GM18868 (cell line): ENCODE measurements around the gene METTL14.

Experiments
- ATAC-seq: cut with Tn5 transposase; IDR thresholded peaks from one replicate; pipeline ENCODE4 v1.9.1; 2021; ENCODE audit warnings: mild to moderate bottlenecking, moderate library complexity; ENCODE audit not compliant: unreplicated experiment

Gene METTL14

DNA sequence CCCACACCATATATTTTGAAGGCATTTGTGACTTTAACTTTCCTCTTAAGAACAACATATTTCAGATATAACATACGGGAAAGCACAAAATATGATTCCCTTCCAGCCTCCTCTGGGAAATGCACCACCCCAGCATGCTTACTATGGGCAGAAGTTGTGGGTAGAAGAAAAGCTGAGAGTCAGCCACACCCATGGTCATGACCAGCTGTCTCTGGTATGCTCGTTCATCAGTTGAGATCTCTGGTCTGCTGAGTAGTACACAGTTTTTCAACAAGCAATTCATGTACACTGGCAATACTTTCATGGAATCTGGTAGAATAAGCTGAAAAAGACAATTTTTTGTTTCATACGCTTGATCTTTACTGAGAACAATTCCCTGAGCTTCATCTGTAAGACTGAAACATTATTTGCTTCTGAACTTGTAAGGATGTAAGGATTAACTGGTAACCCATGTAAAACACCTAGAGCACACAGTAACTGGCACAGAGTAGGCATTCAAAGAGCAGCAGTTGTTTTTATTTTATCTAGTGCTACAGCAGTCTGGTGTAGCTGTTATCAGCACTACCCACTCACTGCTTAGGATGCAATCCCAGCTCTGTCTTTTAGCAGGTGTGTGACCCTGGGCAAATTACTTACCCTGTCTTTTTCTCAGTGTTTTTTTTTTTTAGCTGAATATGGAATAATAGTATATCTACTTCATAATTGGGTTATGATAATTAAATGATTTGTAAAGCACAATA is 47.6 kb downstream of the METTL14 start:
- ATAC-seq: no peak

DNA sequence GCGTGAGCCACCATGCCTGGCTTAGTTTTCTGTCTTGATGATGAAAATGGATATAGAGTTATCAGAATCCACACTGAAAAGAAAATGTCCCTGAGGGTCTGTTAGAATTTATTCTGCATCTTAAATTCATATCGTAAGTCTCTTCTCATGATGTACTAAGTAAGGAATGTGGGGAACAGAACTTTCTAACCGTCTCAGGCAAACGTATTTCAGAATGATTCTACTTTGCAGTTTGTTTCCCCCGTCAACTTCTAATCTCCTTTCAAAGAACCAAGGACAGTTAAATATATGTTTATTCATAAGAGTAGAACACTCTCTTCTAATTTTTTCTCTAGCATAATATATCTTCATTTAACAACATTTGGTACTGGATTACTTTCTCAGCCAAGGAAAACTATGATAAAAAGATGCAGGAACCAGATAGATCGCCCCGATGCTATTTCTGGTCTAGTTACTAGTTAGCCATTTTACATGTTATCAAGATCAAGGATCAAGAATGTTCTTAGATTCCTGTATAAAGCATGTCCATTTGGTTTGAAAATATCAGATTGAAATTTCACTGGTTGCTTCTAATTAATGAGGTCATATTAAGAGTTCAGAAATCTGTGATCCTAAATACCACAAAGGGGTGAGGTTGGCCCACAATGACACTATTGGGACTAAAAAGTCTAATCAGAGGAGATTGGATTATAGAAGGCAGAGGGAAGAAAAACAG is 49.5 kb downstream of the METTL14 start:
- no peak for ATAC-seq

DNA sequence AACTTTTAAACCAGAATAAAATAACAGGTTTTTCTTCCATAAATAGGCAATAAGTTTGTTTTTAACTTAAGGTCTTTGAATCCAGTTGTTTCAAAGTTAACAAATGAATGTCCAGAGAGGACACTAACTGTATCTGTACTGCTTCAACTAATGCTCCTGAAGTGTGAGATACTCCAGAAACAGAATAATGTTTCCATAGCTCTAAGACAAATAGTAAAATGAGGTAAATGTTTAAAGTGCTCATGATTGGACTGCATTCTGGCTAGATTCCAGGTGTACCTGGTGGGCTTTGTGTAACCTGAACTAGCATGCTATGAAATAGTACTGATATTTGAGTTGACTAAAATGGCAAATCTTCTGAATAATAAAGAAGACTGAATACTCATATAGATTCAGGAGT is 51.7 kb downstream of the METTL14 start:
- no peak for ATAC-seq

DNA sequence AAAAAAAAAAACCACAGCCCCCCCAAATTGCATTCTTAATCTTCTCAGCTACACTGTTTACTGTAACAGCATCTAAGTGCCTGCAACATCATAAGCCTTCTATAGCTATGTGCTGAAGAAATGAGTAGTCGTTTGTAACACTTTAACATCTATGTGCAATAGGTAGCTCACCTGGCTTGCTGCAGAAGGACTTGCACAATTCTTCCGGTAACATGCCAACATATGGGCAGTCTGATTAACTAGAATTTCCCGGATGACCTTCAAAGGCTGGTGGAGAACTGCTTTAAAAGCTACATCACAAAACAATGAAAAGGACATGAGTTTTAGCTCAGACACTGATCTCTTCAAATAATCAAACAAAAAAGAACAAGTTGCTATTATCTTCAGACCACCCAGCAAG is 52.9 kb downstream of the METTL14 start:
- ATAC-seq: no peak

DNA sequence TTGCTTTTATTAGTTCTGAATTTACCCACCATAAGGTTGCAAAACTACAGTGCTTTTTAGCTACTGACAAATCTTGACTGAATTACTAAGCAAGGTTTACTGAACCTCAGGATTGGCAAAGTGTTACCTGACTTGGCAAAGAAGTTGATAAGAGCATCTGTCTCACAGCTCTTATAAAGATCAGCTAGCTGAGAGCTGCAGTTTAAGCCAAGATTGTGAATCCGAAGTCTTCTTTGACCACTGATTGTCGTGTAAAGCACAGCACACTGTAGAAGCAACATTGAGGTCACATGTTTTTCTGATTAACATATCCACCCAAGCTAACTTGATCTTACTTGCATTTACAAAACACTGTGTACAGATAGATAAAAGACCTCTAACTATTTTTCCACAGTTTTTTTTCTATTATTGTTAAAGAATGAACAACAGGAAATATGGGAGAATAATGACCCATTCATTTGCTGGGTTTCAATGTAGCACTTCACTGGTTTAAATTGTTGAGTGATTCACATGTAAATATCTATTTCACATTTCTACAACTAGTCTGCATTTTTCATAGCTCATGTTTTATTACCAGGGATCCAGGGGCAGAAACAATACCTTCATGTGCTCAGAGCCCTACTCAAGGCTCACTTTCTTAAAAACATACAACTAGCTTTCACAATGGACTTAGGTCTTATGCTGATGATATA is 54.0 kb downstream of the METTL14 start:
- ATAC-seq: no peak

DNA sequence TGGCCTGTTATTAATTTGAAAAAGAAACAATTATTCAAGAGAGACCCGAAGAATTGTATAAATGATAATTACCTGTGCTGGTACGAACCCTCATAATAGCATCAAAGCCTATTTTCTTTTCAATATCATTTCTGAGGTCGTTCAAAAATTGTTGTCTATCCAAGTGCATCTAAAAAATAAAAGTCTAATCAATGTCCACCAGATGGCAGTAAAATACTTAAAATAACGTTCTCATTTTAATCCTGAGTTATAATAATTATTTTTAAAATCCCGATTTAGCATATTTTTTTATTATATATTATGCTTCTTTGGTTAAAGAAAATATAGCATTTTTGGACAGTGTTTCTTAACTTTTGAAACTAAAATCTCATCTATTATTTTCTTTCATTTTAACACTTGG is 55.7 kb downstream of the METTL14 start:
- ATAC-seq: no peak

DNA sequence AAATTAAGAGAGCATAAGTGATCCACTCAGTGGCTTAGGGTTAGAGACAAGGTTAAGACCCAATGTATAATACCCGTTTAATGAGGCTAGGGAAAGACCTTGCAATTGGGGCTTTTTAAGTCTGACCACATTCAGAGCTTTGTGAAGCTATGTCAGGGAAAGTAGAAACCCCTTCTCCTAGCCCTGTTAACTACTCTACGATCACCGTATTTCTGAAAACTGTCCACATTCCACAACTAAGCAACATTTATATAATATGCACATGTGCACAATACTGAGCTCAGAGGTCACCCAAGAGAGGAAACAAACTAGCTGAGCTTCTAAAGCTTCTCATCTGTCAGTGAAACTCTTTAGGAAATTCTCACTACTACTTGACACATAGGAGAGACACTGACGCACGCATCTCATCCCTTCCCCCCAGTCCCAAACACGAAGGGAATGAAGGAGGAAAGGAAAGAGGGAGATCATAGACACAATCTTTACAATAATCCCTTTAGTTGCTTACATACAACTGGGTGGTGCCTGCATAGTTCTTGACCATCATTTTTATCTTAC is 56.2 kb downstream of the METTL14 start:
- peak; percentile 49 for ATAC-seq

DNA sequence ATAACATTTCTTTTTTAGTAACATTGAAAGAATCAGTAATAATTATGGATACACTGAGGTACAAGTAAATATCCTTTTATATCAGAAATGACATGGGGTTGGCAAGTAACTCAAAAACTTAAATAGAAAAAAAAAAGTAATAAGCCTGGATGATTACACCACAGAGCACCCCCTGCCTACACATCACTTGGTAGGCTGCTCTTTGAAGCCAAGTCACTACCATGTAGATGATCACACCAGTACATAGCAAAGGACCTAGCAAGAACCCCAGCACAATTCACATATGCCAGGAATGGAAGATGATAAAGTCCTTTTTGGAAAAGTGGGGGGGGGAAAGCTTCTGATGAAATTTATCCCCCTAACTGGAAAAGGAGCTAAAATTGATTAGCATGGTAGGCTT is 56.9 kb downstream of the METTL14 start:
- ATAC-seq: no peak

DNA sequence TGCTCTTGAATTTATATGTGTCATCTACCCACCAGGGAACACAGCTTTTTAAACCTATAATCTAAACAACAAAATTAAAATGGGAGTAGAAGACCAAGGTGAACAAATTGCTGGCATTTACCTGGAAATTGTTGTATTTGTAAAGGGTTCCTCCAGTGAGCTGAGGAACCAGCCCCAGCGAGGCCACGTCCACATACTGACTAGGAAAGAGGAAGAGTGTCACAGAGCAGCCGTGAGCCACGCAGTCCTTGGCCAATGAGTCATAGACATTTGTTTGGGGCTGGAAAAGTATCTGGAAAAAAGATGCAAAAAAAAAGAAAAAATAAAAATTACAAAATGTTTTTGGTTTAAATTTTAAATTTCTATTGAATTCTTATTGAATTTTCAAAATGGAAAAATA is 58.7 kb downstream of the METTL14 start:
- no peak for ATAC-seq

DNA sequence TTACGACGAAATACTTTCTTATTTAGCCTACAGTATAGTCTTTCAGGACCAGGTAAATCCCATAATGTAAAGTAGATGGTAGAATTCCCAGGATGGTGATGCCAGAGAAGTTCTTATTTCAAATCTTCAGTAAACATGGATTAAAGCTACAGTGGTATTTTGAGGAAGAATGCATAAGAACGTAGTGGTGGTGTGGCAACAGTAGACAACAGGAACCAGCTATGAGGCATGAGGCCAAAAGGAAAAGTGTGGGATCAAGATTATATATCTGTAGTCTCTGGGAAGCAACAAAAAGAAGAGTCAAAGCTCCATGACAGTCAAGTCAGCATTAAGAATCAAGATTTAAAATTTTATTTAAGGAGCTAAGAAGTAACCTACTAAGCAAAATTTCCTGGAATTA is 60.2 kb downstream of the METTL14 start:
- no peak for ATAC-seq

DNA sequence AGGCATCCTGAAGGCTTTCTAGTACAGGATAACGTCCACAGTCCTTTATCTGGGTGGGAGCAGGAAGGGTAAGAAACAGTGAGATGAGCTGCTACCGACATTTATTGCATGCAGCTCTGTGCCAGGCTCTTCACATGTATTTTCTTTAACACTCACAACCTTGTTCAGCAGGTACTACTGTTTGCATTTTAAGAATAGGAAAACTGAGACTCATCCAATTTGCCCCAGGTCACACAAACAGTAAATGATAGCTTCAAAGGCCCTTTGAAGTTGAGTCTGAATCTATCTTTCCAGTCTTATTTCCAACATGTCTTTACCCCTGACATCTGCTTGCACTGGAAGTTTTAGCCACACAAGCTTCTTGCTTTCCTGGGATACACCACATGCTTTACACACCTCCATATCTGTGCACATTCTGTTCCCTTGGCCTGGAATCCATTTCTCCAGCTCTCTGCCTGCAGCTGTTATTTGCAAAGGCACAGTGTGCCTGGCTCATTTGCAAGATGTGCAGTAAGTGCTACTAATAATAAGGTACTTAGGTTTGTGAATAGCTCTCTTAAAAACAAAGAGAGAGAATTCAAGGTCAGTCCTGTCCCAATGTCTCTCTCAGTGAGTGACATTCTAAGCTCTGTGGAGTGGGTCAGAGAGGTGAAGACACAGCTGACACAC is 61.2 kb downstream of the METTL14 start:
- no peak for ATAC-seq

DNA sequence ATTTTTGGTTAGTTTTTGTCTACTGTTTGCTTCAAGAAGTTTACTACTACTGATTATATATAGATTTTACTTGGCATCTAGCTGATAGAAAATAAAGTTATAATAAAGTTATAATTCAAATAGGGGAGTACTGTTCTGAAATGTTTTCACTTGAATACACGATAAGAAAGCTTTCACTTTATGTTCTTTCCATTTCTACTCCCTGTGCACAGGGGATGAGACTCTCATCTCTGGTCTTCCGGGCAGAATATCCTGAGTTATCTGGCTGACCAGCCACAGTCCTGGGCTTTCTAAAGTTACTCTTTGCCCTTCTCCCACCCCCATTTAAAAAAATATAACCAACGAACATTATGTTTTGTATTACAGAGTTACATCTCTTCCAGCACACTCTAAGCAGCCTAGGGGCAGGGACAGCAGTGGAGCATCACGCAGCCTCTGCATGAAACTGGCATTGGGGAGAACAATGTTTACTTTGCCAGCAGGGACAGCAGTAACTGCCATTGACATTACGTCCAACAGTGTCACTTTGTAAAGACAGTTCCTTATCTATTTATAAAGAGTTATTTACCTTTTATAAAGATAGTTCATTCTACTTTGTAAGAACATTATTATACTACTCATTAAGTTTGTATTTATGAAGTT is 64.3 kb downstream of the METTL14 start:
- ATAC-seq: no peak

DNA sequence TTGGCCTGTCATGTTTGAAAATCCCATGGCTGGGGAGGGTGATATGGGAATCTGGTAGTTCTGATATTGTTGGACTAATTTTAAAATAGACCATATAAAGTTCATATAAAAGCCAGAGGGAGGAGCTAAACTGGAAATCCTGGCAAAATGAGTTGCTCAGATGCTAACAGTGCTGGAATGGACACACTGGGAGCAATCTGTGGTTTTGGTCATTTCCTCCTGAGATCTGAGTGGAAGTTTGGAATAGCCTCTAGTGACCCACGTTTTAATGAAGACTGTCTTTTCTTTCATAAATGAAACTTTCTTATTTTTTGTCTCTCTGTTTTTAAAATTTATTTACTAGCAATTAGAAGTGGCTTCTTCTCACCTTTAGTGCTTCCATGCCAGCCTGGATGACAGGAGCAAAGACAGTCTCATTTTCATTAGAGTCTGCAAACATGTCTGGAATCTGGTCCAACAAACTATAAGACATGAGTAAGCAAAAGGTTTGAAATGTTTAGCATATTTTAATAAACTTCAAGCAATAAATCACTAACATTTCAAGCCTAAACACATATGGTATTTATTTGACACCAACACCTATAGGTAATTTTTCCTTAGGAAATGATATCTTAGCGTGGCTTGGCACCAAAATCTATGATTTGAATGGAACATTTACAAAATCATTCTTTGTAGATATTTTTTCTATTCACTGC is 66.6 kb downstream of the METTL14 start:
- no peak for ATAC-seq

DNA sequence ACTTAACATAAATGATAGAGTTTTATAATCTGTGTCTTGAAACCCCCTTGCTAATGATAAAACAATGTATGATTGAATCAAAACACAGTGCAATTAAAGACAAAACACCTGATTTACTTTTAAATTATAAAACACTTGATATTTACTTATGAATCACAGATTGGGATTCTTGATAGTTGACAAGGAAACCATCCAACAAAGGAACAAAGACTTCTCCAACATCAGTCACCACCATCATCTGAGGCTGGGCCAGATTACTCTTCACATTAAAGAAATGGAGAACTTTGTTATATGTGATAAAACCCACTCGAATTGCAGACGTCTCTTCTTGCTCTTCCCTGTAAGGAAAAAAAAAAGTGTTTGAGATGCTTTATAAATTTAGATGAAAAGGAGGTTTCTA is 67.4 kb downstream of the METTL14 start:
- no peak for ATAC-seq

DNA sequence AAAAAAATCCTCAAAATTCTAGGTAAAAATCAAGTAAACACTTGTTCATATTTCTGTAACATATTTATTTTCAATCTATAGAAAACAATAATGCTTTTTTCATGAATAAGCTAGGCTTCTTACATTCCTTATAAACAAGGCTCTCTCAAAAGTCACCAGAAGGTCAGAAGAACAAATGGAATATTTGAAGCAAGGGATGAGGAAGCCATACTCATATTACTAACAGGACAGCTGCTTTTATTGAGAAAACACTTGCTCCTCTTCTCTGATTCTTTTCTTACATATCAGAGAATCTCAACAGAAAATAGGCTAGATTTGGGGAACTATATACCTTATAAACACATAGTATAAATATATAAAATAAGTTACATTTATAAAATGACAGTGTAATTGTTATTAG is 67.9 kb downstream of the METTL14 start:
- no peak for ATAC-seq

DNA sequence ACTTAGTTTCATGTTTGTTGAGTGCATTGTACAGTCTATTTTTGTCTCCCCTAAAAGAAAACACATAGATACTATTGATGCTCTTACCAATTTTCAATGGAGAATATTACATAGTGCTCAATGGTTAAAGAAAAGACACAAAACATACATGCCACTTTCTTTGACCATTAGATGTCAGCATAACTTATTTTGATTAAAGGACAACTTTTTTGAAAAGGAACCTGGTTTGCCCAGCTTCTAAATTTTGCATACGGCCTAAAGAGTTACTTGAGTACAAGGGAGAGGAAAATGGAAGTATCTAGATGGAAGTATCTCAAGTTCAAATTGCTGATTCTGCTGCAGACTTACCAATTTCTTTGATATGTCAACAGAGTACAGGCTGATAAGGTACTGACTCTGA is 68.5 kb downstream of the METTL14 start:
- ATAC-seq: no peak

DNA sequence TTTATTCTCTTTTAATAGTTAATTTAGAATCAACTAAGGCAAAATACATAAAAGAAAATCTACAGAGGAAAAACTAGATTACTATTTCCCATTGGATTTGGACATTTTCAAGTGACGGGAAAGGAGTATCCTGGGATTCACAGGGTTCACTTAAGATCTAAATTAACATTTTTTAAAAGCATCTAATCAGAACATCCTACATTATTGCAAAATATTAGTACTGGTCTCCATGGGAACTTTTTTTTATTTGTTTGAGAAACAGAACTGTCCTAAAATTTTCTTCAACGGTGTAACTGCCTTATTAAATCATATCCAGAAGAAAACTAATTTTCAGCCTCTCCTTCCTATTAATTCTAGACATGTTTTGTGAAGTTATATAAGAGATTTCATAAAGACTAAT is 69.7 kb downstream of the METTL14 start:
- no peak for ATAC-seq

DNA sequence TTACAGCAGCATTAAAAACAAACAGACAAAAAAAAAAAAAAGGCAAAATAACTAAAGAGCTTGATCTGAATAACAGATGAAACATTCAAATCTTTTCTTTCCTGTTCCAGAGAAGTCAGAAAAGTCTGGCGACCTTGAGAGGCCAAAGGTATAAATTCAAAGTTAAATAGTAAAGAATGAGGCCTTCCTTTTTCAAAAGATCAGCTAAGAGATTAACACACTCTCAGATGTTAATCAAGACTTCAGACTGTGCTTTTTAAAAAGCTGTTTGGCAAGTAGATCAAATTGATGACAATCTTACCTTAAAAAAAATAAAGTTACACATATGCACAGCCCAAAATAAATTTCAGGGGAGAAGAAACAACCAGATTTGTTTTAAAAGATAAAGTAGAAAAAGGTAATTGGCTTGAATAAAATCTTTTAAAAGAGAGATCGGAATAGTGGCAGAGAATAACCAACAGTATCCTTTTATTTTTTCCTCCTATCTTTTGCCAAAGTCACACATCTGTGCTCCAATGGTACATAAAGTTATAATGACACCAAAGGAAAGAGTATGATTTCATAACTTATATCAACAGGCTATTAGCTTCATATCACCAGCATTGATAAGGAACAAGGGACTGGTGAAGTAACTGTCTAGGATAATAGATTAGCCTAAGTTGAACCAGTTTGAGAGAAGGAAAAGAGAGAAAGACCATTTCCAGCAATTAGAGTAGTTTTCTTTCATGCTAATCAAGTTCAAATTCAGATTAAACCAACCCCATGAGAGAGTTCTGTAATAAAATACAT is 70.4 kb downstream of the METTL14 start:
- ATAC-seq: no peak

DNA sequence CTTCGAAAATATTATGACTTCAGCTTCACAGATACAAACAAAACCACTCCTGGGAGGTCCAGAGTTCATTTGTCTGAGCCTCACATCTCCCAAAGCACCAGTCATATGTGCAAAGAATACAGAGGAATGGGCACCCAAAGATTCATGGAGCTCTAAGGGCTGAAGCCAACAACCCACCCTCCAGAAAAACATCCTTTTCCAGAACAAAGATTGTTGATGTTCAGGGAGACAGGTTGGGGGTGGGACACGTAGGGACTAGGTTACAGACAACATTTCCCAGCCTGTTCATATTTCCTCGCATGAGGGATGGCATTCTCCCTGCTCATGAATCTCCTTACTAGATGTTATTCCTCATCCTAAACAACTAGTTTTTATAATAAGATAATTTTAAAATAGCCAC is 71.2 kb downstream of the METTL14 start:
- ATAC-seq: no peak
